GM18907 (cell line): Measurements from ENCODE around the gene RBL2.
A peak's percentile ranks its signal among the peaks of the same experiment; 100 is the strongest.
"Not testable (repeated sequence)": the region's sequence is repeated elsewhere in the genome, so short reads cannot be mapped to it uniquely, and the experiment has no call there.

Experiments
- ATAC-seq: cut with Tn5 transposase; IDR thresholded peaks from one replicate; pipeline ENCODE4 v1.9.1; 2021; ENCODE audit warnings: mild to moderate bottlenecking, moderate library complexity; ENCODE audit not compliant: unreplicated experiment

RBL2 gene, protein sequence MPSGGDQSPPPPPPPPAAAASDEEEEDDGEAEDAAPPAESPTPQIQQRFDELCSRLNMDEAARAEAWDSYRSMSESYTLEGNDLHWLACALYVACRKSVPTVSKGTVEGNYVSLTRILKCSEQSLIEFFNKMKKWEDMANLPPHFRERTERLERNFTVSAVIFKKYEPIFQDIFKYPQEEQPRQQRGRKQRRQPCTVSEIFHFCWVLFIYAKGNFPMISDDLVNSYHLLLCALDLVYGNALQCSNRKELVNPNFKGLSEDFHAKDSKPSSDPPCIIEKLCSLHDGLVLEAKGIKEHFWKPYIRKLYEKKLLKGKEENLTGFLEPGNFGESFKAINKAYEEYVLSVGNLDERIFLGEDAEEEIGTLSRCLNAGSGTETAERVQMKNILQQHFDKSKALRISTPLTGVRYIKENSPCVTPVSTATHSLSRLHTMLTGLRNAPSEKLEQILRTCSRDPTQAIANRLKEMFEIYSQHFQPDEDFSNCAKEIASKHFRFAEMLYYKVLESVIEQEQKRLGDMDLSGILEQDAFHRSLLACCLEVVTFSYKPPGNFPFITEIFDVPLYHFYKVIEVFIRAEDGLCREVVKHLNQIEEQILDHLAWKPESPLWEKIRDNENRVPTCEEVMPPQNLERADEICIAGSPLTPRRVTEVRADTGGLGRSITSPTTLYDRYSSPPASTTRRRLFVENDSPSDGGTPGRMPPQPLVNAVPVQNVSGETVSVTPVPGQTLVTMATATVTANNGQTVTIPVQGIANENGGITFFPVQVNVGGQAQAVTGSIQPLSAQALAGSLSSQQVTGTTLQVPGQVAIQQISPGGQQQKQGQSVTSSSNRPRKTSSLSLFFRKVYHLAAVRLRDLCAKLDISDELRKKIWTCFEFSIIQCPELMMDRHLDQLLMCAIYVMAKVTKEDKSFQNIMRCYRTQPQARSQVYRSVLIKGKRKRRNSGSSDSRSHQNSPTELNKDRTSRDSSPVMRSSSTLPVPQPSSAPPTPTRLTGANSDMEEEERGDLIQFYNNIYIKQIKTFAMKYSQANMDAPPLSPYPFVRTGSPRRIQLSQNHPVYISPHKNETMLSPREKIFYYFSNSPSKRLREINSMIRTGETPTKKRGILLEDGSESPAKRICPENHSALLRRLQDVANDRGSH

DNA sequence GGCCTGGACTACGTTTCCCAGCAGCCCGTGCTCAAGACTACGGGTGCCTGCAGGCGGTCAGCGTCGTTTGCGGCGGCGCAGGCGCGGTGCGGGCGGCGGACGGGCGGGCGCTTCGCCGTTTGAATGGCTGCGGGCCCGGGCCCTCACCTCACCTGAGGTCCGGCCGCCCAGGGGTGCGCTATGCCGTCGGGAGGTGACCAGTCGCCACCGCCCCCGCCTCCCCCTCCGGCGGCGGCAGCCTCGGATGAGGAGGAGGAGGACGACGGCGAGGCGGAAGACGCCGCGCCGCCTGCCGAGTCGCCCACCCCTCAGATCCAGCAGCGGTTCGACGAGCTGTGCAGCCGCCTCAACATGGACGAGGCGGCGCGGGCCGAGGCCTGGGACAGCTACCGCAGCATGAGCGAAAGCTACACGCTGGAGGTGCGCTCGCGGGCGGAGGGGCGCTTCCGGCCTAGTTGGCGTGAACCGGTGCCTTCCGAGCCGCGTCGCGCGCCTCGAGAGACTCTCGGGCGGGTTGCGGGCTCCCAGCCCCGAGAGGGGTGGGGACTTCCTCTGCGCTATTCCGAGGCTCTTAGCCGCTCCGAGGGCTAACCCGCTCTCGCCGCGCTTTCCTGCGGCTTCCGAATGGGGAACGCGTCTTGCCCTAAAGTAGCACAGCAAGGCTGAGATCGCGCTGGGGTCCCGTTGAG, at the start of gene RBL2:
Gene RBL2, plus strand, starts transcription at position 95 of the 689 bp plus-strand sequence. Its CDS starts 86 bp downstream, at position 181.
- peak; percentile 83 for ATAC-seq

DNA sequence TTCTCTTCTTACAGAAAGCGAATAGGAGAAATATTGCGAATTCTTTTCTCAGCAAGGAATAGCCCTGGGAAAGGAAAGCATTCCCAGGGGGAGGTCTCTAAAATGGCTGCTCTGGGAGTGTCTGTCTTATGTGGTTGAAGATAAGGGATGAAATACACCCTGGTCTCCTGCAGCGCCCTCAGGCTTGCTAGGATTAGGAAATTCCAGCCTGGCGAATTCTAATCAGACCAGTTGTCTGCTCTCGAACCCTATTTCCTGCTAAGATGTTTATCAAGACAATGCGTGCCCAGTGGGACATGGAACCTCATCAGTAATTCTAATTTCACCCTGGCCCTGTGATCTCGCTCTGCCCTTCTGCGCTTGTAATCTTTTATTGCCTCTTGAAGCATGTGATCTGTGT, 49.7 kb upstream of the RBL2 start:
- not testable (repeated sequence) for ATAC-seq

DNA sequence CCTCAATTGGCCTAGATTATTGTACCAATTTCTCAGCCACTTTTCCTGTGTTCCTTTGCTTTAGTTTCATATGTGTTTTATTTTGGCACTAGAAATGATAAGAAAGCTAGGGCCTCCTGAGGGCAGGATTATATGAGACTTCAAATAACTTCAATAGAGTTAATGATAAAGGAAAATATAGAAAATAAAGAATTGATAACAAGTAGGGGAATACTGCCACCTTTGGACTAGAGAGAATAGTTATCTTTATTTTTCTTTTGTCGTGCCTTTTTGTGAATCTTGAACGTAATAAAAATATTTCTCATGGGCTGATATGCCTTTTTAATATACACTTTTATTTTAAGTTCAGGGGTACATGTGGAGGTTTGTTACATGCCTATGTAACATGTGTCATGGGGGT, 29.3 kb upstream of the RBL2 start:
- no peak for ATAC-seq

DNA sequence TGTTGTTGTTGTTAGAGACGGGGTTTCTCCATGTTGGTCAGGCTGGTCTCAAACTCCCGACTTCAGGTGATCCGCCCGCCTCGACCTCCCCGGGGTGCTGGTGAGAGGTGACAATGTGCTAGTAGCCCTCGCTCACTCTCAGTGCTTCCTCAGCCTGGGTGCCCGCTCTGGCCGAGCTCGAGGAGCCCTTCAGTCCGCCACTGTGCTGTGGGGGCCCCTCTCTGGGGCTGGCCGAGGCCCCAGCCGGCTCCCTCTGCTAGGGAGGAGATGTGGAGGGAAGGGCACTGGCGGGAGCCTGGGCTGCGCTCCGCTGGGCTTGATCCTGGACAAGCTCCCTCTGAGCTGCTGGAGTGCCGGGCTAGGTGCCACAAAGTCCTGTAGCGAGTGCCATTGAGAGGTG, 21.7 kb upstream of the RBL2 start:
- no peak for ATAC-seq

DNA sequence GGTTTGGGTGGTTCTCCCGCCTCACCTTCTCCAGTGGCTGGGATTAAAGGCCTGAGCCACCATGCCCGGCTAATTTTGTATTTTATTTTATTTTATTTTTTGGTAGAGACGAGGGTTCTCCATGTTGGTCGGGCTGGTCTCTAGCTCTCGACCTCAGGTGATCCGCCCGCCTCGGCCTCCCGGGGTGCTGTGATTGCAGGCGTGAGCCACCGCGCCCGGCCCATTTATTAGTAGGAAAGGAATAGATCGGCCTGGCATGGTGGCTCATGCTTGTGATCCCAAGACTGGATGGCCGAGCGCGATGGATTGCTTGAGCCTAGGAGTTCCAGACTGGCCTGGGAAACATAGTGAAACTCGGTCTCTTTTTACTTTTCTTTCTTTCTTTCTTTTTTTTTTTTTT, 20.4 kb upstream of the RBL2 start:
- ATAC-seq = no peak

DNA sequence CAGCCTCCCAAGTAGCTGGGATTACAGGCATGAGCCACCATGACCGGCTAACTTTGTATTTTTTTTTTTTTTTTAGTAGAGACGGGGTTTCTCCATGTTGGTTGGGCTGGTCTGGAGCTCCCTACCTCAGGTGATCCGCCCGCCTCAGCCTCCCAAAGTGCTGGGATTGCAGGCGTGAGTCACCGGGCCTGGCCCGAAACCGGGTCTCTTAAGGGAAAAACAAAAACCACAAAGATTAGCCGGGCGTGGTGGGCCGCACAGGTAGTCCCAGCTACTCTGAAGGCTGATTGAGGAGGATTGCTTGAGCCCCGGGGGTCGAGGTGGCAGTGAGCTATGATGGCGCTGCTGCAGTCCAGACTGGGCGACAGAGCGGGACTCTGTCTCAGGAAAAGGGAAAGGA, 19.9 kb upstream of the RBL2 start:
- no peak for ATAC-seq

DNA sequence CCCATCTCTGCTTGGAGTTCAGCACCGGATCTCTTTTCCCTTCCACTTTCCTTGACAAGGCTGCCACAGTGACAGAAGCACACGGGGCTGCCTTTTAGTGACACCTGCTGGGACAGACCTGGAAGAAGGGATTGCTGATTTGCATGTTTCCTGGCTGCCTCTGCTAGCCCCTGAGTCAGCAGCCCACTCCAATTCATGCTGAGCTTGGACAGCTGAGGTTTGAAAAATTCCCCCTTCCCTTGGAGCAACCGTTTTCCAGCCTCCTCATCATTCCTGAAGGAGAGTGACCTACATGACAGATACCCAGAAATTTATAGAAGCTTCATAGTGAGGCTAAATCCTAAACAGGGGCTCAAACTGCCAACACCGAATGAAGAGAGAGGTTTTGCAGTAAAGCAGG, 18.8 kb upstream of the RBL2 start:
- ATAC-seq = no peak

DNA sequence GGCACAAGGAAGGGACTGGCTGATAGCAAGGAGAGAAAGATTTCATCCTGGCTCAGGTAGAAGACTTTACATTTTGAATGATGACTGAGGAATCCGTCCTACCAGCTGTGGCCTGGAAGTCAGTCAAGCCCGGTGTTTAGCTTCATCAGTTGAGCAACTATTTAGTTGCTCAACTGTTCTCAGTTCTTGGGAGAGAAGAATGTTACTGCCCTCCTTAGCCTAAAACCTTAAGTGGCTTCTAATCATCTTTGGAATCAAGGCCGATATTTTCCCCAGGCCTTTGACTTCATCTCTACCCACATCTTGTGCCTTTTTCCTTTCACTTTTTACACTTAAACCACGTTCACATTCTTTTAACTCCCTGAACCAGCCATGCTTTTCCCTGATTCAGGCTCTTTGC, 17.3 kb upstream of the RBL2 start:
- no peak for ATAC-seq

DNA sequence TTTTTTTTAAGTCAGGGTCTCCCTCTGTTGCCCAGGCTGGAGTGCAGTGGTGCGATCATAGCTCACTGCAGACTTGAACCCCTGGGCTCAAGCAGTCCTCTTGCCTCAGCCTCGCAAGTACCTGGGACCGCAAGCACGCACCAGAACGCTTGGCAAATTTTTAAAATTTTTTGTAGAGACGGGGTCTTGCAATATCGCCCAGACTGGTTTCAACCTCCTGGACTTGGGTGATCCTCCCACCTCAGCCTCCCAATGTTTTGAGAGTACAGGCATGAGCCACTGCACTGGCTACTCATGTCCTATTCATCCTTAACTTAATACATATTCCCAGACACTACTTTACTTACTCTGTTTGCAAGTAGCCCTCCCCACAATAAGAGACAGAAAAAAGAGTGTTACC, 16.3 kb upstream of the RBL2 start:
- ATAC-seq = no peak

DNA sequence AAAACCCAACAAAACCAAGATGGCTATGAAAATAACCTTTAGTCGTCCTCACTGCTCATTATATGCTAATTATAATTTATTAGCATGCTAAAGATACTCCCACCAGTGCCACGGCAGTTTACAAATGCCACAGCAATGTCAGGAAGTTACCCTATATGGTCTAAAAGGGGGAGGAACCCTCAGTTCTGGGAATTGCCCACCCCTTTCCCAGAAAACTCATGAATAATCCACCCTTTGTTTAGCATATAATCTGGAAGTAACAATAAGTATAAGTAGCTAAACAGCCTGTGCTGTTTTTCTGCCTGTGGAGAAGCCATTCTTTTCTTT, 14.9 kb upstream of the RBL2 start:
- not testable (repeated sequence) for ATAC-seq

DNA sequence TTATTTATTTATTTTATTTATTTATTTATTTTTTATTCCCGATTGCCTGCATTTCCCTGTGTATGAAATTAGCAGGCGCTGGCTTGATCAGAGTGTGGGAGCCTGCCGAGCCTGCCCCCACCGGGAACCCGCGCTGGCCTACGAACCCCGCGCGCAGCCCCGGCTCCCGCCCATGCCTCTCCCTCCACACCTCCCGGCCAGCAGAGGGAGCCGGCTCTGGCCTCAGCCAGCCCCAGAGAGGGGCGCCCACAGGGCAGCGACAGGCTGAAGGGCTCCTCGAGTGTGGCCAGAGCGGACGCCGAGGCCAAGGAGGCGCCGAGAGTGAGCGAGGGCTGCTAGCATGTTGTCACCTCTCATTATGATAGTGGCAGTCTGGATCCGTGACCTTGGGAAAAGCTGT, 13.0 kb upstream of the RBL2 start:
- no peak for ATAC-seq

DNA sequence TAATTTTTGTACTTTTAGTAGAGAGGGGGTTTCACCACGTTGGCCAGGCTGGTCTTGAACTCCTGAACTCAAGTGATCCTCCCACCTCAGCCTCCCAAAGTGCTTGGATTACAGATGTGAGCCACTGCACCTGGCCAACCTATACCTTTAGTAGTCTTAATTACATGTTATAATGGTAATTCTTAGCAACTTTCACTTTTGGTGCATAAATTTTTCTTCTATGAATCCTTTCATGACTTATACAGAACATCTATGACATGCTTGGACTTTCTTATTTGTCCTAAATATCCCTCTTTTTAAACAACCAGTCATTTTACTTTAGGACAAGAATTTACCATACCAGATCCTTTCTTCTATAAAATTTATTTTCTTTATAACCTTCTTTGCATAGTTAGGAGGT, 10.3 kb upstream of the RBL2 start:
- not testable (repeated sequence) for ATAC-seq

DNA sequence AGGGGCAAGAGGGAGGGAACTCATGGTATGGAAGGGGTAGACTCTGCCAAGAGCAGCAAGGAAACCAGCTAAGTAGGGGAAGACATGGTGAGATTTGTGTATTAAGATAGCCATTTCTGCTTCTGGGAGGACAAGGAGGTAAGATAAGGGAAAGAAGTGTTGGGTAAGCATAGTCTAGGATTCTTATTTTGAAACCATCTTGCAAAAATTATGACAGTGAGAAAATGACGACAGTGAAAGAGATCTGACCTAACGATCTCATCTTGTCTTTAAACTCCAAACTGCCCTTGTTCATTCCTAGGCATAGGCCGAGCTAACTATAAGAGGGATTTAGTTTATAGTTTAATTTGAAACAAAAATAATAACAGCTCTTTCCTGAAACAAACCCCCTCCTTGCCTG, 5.6 kb upstream of the RBL2 start:
- ATAC-seq = no peak

DNA sequence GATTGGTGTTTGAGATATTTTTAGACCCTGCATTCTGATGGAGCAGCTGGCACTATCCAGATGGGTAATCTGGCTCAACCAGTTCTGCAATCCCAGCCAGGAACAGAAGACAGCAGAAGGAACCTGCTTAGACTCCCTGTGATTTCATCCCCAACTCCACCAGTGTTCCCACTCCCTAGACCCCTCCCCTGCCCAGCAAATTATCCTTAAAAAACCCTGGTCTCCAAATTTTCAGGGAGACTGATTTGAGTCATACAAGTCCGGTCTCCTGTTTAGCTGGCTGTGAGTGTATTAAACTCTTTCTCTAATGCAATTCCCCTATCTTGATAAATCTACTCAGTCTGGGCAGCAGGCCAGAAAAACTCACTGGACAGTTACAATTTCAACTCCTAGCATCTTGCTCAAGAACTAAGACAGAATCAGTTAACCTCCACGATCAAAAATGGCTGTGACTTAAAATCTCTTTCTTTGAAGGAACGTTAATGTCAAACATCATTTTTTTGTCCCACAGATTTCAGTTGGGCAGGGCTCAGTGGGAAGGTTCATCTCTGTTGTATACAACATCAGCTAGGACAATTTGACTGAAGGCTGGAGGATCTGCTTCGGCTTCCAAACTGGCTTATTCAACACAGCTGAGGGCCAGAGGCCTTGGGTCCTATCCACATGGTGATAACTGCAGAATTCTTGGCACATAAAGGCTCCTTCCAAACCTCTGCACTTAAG, 4.9 kb upstream of the RBL2 start:
- no peak for ATAC-seq

DNA sequence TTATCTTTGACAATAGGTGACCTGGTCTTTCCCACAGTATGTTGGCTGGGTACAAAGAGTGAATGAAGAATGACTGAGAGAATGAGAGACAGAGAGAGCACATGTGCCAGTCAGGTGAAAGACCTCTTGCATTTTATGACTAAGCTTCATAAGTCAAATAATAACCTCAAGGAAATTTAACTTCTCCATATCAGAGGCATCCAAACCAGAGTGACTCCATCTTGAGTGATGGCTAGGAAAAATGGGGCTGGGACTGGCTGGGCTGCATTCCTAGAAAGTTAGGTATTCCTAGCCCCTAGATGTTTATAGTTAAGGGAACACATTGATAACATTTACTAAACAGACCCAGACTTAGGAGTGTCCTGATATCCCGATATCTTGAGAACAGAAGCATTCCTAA, 3.9 kb upstream of the RBL2 start:
- no peak for ATAC-seq

DNA sequence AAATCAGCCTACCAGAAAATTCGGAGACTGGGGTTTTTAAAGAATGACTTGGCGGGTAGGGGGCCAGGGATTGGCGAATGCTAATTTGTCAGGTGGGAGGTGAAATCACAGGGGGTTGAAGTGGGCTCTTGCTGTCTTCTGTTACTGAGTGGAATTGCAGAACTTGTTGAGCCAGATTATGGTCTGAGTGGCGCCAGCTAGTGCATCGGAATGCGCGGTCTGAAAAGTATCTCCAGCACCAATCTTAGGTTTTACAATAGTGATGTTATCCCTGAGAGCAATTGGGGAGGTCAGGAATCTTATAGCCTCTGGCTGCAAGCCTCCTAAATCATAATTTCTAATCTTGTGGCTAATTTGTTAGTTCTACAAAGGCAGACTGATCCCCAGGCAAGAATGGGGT, 762 bp upstream of the RBL2 start:
- ATAC-seq = no peak

DNA sequence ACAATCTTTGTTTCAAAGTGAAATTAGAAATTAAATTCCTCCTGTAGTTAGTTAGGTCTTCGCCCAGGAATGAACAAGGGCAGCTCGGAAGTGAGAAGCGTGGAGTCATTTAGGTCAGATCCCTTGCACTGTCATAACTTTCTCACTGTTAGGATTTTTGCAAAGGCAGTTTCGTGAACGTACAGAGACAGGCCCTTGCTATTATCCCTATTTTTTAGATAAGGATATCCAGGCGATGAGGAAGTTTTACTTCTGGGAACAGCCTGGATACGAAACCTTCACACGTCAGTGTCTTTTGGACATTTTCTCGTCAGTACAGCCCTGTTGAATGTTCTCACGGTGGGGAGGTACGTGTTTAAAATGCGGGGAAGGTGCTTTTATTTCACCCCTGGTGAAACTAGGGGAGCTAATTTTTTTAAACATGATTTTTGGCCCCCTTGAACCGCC, 318 bp upstream of the RBL2 start:
- ATAC-seq = no peak

DNA sequence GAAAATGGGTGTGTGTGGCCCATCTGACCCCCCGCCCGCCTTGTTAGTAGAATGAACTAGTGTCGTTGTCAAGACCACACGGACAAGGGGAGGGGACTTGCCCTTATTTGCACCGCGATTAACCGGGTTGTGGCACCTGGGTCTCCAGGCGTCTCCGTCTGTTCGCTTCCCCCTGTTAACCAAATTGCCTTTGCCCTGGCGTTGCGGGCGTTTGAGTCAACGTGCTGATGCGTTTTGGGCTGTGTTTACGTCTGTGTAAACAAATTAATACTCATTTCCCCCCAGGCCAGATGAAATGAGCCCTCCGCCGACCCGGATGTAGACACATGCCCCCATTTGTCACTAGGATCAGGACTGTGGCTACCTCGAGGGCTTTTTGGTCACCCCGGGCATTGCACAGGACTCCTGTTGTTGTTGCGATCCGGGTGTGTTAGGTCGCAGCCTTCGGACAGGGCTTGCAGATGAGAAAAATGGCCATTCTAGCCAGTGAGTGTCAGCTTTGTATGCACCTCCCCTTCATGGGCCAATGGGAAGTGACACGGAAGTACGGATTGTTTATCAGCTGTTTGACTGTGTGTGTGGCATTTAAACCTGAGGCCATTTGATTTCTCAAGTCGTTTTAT, 906 bp downstream of the RBL2 start:
- peak; percentile 86 for ATAC-seq

DNA sequence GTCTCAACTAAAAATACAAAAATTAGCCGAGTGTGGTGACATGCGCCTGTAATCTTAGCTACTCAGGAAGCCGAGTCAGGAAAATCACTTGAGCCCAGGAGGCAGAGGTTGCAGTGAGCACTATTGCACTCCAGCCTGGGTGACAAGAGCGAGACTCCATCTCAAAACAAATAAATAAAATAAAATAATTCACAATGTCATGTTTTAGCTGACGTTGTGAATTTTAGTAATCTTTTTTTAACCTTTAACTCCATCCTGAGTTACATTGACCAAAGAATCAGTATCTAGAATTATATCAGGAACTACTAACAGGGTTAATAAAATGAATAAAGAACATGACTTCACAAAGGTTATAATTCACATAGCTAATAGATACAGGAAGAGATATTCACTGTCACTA, 5.9 kb downstream of the RBL2 start:
- no peak for ATAC-seq

DNA sequence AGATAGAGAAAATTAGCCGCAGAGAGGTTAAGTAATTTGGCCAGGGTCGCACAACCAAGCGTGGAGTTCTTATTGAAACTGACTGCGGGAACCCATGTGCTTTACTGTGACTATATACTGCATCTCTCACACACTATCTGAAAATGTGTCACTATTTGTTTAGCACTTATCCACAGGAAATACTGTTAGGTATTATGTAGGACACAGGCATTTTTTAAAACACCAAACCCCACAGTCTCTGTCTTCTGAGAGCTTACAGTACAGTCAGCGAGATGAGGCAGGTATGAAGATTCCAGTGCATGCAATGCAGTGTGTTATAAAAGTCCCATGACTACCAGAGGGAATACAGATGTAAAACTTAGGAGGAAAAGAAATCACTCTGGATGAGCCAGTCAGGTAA, 11.3 kb downstream of the RBL2 start:
- ATAC-seq = no peak
